GM19452 (cell line): ENCODE measurements around the gene AHCY.
"Not testable (repeated sequence)": the region's sequence is repeated elsewhere in the genome, so short reads cannot be mapped to it uniquely, and the experiment has no call there.

Source experiments
- ATAC-seq: cut with Tn5 transposase; IDR thresholded peaks from one replicate; pipeline ENCODE4 v1.9.1; 2021; ENCODE audit not compliant: unreplicated experiment

Gene AHCY

DNA sequence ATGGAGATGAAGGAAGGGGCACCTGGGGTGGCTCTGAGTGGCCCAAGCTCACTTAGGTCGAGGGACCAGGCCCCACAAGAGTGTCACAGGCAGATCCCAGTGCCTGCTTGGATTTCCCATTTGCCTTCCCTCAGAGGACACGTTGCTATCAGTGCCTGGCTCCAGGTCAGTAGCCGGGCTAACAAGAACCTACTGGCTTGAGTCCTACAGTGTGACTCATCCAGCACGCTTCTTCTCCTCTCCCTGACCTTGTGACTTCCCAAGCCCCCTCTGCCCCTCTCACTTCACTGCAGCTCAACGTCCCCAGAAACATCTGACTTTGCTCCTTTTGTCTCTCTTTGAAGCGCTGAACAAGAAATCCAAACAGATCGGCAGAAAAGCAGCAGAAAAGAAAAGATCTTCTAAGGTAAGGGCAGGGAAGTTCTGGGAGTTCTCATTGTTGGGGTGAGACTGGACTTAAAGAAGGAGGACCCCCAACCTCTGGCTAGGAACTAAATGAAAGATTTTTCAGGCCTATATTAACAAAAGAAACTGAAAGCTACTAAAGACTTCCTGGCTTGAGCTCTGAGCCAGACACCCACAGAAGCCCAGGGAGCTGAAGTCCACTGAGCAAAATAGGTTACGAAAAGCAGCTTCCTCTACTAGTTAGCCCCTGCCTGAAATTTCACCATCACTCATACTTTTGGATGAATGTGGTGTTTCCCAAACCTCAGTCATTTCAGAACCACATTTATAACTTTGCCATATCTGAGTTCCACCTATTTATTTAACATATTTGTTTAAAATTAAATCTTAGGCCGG lies 40.5 kb downstream of the AHCY start:
- ATAC-seq = no peak

DNA sequence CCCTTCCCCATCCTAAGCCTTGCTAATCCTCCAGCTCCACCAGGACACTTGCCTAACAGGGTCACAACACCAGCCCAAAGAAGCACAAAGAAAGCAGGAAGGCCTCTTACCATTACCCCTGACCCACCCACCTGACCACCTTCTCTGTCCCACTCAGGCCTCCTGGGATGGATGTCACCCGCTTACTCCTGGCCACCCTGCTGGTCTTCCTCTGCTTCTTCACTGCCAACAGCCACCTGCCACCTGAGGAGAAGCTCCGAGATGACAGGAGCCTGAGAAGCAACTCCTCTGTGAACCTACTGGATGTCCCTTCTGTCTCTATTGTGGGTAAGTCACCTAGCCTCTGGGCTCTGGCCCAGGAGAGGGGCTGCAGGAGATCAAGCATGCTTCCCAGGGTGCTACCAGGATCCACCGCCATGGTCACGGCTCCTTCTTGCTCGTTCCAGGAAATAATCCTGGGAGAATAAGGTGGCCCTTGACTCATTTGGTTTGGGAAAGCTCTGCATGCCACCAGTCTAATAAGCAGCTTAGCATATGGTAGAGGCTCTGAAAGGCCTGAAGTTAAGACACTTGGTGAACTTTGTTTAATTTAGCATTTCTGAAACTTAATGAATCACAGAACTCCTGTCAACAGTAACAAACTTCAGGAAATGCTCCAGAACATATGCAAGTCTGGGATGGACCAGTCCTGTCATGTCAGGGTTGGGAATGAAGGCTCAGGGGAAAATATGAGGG lies 42.8 kb downstream of the AHCY start:
- no peak for ATAC-seq

DNA sequence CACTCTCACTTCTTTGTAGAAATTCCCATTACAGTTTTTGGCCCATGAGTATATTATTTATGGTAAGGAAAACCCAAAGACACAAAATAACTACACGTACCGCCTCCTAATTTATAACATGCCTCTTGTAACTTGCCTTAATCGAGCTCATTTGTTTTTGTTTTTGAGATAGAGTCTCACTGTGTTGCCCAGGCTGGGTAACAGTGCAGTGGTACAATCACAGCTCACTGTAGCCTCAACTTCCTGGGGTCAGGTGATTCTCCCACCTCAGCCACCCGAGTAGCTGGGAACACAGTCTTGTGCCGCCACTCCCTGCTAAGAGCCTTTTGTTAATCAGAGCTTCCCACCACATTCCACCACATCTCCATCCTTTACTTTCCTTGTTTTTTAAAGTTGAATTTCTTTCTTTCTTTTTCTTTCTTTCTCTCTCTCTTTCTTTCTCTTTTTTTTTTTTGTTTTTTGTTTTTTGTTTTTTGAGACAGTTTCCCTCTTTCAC lies 46.5 kb downstream of the AHCY start:
- ATAC-seq = no peak

DNA sequence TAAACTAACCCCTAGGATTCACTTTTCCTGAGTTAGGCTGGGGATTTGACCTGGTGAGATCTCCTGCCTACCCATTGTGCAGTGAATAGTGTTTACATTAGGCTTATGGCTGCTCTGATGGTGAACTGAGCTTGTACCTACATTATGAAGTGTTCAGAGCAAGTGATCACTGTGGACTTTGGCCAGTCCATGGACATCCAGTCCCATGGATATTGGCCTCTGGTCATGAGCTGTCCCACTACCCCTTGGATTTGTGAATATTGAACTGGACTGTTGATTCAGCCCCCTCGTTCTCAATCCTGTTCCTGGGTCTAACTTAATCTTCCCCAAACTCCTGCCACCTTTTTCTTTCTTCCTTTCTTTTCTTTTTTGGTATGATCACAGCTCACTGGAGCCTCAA lies 48.2 kb downstream of the AHCY start:
- ATAC-seq = no peak

DNA sequence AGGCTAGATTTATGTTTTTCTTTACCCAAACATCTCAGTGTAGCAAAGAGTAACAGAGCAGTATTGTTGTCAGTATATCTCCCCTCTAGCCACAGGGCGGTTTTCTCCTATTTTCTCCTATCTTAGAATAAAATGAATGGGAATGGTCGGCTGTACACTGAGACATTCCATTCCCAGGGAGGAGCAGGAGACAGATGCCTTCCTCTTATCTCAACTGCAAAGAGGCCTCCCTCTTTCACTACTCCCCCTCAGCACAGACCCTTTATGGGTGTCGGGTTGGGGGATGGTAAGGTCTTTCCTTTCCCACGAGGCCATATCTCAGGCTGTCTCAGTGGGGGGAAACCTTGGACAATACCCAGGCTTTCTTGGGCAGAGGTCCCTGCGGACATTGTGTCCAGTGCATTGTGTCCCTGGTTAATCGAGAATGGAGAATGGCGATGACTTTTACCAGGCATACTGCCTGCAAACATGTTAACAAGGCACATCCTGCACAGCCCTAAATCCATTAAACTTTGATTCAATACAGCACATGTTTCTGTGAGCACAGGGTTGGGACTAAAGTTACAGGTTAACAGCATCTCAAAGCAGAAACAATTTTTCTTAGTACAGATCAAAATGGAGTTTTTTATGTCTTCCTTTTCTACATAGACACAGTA lies 50.6 kb downstream of the AHCY start:
- ATAC-seq = not testable (repeated sequence)

DNA sequence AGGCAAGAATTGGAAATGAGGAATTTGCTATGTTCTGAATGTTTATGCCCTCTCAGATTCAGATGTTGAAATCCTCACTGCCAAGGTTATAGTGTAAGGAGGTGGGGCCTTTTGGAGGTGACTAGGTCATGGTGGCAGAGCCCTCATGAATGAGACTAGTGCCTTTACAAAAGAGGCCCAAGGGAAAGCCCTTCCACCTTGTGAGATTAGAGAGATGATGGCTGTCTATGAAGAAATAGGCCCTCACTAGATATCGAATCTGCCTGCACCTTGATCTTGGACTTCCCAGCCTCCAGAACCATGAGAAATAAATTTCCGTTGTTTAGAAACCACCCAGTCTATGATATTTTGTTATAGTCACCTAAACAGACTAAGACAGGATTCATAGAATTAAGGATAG lies 51.5 kb downstream of the AHCY start:
- no peak for ATAC-seq

DNA sequence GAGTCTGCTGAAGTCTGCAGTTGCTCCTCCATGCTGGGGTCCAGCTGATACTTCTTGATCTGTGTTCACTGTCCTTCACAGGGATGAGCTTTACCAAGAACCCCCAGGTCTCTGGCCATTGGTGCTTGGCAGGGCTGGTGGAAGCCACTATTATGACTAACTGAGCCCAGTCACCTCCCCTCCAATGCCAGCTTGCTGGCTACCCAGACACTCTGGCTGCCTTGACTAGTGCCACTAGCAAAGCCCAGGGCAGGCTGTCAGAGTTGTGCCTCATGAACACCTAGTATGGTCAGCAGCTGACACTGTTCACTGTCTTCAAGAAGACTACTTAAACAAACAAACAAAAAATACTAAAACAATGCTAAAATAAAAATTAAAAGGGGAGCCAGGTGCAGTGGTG lies 53.1 kb downstream of the AHCY start:
- no peak for ATAC-seq

DNA sequence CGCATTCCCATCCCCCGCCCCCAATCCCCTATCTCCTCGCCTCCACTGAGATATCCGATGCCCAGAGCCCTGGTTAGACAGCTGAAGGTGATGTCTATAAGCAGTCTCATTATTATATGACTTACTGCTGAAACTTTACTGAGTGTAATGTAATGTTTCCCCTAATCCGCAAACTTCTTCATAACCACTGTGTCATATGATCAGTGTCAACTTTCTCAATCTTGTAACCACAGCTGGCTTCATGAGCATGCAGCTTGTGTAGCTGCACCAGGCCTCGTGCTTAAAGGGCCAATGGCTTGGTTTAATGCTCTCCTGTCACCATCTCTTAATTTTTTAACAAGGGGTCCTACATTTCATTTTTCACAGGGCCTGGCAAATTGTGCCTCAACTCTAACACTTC lies 53.9 kb downstream of the AHCY start:
- no peak for ATAC-seq

DNA sequence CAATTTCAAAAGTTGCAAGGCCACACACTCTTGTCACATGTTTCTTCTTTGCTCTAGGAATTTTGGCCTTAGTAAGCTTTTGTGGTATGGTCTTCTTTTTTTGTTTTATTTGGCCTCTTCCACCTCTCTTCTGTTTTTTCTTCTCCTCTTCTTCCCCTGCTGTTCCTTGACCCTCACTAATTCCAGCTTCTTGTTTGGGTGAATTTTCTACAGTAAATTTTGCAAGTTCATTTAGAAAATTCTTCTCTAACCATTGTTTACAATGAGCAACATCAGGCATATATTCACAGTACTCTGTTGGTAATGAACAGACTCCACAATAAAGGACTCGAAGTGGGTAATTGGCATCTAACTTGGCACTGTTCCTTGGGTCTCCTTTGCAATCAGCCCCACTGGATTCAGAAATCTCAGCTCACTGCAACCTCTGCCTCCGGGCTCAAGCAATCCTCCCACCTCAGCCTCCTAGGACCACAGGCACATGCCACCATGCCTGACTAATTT lies 57.0 kb downstream of the AHCY start:
- no peak for ATAC-seq

DNA sequence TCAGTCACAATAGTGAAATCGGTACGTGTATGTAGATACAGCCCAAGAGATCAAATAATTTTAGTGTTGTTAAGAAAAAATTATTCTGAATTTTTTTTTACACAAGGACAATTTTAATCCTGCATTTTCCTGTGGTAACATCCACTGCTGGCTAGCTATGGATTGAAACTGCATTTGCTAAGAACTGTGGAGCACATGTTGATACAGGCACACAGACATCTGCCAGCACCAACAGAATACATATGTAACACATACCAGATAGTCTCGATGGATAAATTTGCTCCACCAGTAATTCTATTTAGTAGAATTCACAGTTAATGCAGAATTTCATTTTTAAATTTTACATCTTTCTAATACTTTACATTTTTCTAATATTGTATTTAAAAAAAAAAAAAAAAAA lies 59.8 kb downstream of the AHCY start:
- no peak for ATAC-seq

DNA sequence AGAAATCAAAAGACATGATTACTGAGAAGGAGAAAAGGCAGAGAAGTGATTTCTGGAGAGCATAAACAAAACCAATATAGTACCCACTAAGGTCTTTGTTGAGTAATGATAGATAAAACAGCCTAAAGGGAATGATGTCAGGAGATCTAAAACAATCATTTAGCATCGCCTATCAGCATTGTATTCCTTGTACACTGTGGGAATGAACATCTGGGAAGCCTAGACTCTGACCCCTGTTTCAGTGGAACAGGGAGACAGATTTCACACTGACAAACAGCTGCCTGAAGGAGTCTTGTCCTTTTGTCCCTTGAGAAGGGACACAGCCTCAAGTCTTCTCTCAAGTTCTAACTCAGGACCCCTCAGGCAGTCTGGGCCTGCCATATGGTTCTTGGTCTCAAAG lies 60.3 kb downstream of the AHCY start:
- ATAC-seq = no peak

DNA sequence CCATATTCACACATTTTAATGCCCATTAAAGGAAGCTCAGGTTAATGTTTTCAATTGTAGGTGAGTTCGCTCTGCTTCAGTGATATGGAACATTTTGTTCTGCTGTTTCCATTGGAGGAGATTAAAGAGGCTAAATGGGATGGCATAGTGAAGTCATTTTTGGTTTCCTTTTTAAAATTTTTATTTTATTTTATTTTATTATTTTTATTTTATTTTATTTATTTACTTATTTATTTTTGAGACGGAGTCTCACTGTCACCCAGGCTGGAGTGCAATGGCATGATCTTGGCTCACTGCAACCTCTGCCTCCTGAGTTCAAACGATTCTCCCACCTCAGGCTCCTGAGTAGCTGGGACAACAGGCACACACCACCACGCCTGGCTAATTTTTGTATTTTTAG lies 61.1 kb downstream of the AHCY start:
- ATAC-seq = not testable (repeated sequence)

DNA sequence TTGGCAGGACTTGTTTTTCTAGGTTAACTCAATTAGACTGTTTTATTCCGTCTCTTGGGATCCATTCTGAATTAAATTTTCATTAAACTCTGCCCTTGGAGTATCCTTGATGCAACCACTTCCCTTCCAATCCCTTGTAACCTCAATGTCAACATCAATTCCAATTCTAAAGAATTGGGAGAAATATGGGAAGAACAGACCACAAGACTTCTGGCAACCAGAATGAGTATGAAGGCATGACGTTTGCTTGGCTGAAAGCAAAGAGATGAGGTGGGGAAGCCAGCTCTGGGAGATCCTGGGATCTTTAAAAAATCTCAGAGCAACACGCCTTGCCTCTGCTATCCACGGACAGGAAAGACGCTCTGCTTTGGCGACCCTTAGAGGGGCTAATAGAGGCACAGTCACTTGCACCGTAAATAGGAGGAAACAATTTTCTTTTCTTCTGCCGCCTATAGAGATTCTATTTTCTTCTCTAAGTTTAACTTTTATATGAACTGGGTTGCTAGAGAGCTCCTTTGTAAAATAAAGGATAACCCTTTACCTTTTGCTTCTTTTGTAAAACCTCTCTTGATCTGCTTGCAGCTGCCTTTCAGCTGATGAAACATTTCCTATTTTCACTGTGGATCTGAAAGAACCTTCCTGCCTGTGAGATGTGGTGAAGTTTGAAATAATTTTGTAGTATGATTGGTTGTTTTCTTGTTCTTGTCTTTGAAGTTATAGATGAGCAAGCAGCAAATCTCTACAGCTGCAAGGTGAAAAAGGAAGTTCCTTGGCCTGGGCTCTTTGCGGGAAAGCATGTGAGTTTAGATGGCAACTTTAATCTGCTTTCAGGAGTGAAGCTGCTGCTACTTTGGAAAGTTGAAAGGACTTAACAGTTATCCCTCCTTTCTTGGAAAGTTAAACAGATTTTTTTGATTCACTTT lies 62.2 kb downstream of the AHCY start, which contains the start of gene ASIP:
ASIP (plus strand) TSS at position 731 of the 923 bp plus-strand sequence. CDS start 18,952 bp downstream, outside the sequence.
- no peak for ATAC-seq

DNA sequence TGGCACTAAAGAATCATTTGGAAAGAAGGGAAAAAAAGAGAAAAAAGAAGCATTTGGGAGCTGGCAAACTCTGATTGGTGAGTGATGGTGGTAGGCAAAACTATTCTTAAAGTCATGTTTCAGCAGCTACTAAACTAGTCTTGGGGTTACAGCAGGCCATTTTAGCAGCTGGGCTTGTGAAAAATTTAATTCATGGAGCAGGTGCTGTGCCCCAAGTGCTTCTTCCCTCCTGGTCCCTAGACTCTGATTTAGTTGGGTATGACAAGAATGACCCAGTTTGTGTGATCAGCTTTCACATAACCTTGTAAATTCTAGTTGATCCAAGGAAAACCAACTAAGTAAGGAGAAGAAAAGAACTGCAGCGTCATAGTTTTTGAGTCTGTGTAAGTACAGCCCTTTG lies 63.0 kb downstream of the AHCY start:
- no peak for ATAC-seq

DNA sequence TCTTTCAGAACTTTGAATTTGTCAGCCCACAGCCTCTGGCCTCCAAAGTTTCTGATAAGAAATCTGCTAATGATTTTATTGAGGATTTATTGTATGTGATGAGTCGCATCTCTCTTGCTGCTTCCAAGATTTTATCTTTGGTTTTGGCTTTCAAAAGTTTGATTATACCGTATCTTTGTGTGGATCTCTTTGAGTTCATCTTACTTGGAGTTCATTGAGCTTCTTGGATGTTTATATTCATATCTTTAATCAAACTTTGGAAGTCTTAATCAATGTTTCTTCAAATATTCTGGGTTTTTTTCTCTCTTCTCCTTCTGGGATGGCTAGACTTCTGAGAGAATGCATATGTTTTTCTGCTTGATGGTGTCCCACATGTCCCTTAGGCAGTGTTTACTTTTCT lies 65.2 kb downstream of the AHCY start:
- no peak for ATAC-seq

DNA sequence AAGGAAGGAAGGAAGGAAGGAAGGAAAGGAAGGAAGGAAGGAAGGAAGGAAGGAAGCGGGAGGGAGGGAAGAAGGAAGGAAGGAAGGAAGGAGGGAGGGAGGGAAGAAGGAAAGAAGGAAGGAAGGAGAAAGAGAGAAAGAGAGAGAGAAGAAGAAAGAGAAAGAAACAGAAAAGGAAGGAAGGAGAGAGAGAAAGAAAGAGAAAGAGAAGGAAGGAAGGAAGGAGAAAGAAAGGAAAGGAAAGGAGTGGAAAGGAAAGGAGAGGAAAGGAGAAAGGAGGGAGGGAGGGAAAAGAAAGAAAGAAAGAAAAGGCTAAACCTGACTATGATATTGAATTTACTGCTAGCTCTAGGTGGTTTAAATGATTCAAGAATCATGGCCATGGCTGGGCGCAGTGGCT lies 67.3 kb downstream of the AHCY start:
- no peak for ATAC-seq

DNA sequence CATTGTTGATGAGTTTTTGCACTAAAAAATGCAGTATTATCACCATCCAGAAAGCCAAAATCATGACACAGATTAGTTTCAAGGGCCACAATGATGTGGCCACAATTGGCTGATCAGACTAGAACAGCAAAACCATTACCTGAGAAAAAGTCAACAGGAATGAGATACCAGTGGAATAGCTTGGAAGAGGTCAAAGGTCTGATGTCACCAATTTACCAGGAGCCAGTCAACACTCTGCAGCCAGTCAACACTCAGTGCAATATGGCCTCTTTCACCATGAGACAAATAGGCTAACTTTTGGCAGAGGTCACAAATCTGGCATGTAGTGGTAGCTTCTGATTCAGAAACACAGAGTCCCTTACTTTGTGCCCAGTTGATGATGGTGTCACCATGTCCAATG lies 69.5 kb downstream of the AHCY start:
- ATAC-seq = no peak

DNA sequence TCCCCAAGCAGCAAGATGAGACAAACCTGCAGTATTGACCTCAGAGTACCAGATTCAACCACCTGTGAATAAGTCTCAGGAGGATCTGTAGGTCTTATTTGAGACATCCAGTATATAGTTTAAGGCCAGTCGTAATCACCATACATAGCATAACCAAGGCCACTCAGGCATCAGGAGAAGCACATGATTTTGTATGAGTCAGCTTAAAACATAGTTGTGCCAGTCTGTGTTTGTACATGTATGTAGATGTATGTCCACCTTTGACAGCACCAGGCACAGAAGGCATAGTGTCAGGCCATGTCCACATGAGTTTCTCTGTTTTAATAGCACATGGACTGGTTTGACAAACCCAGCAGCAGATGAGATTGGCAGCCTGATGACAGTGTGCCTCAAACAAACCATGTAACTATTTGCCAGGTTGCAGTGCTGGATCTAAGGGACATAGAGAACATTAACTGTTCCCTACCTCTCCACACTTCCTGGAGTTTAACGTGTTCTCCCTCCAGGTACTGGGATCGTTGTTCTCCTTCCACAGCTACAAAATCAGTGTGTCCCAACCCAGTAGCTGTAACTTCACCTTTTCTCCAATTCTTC lies 70.6 kb downstream of the AHCY start:
- no peak for ATAC-seq

DNA sequence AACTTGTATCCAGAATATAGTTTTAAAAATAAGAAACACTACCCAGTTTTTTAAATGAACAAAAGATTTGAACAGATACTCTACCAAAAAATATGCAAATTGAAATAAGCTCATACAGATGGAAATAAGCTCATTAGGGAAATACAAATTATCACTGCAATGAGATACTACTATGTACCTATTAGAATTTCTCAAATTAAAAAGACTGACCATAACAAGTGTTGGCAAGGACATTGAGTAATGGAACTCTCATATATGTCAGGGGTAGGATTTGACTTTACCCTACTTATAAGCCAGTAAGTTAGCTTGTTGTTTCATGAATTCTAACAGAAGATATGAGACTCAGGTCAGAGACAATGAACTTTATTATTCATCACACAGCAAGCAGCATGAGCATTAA lies 71.5 kb downstream of the AHCY start:
- ATAC-seq = no peak
